ENCODE data around the gene LRCH1.

Gene LRCH1

GRCh38 chr13:46664195-46664594, 111.2 kb downstream of the LRCH1 start:
- DNase-seq (ENCODE audit: low read depth in 3 of 3) = no peak

GRCh38 chr13:46665248-46665632, 112.3 kb downstream of the LRCH1 start:
- no peak for DNase-seq (ENCODE audit: low read depth in 3 of 3)

- no peak for DNase-seq (ENCODE audit: low read depth in 3 of 3)
Measured at GRCh38 chr13:46665633-46666482, 112.9 kb downstream of the LRCH1 start.

DNA sequence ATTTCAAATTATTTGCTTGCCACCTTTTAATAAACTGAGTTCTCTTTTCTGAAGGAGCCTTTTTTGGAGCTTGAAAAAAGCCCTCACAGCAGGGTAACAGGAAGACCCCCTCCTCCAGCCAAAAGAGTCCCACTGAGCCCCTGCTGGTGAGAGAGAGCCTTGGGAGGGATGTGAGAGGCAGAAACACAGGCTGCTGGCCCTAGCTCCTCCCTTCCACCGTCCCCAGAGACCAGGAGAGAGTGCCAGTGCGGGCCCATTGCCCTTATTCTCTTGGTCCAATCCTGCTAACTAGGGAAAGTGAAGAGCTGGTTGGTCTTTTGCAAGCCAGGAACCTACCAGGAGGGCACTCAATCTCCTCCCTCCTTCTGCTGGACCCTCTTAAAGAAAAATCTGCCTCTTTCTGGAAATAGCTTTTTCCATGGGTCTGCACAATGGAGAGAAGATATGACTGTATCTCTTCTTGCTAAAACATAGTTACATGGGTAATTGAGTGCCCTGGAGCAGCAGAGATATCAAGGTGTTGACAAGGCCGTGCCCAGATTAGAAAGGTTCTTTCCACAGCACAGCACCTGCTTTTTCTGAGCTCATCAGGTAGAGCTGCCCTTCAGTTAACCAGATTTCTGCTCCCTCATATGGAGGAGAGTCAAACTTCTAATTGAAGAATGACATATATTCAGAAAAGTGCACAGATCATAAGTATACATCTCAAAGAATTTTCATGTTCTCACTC, 113.9 kb downstream of the LRCH1 start:
- no peak for DNase-seq (ENCODE audit: low read depth in 3 of 3)

- DNase-seq (ENCODE audit: low read depth in 3 of 3) = no peak
Measured at GRCh38 chr13:46667687-46668281, 114.8 kb downstream of the LRCH1 start.

GRCh38 chr13:46668302-46668720, 115.3 kb downstream of the LRCH1 start:
- no peak for DNase-seq (ENCODE audit: low read depth in 3 of 3)

GRCh38 chr13:46668931-46669525, 116.1 kb downstream of the LRCH1 start:
- DNase-seq (ENCODE audit: low read depth in 3 of 3) = no peak

- no peak for DNase-seq (ENCODE audit: low read depth in 3 of 3)
Measured at GRCh38 chr13:46672338-46673090, 119.5 kb downstream of the LRCH1 start.

DNA sequence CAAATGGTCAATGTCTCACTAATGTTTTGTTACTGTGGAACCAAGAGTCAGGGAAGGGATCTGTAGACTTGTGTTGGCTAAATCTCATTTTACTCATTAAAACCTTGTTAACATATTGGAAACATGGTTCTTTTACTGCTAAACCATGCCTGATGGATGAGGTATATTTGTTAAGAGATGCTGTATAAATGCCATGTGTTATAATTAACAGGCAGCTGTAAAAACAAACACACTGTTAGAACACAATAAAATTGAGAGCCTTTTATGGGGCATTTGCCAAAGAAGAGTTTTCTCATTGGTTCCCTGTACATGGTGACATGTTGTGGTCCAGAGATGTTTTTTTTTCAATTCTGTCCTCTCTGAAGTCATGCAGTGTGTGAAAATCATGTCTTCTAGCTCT, 122.0 kb downstream of the LRCH1 start:
- DNase-seq (ENCODE audit: low read depth in 3 of 3) = no peak

- DNase-seq (ENCODE audit: low read depth in 3 of 3) = no peak
Measured at GRCh38 chr13:46676378-46676725, 123.4 kb downstream of the LRCH1 start.

DNA sequence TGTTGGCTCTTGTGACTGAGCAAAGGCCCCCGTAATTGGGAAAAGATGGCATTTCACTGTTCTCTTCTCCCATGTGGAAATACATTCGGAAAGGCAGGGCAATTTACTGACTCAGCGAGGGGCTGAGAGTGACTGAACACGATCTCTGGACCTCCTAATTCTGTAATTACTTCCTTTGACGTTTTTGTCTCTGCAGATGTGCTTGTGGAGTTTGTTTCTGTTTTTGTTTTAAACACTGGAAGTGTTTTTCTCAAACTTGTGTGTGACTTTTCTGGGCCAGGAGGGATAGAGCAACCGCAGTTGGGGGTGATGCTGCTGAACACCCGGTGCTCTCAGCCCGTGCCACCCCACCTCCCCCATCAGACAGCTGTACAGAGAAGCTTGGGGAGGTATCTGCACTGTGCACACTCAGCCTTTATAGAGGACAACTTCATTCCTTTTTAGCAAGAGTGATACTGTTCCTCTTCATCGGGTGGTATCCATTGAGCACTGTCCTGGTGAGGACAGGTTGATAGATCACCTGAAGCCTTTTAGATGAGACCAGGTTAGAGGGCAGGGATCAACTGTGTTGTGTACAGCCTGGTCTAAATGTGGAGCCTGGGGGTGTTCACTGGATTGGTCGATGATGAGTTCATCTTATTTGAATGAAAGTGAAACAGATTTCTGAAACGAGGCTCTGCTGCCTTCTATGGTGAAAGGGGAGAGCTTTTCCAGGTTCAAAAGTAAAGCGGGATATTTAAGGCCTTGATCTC, 126.6 kb downstream of the LRCH1 start:
- no peak for DNase-seq (ENCODE audit: low read depth in 3 of 3)

- no peak for DNase-seq (ENCODE audit: low read depth in 3 of 3)
Measured at GRCh38 chr13:46682015-46682414, 129.0 kb downstream of the LRCH1 start.

GRCh38 chr13:46682707-46683106, 129.7 kb downstream of the LRCH1 start:
- no peak for DNase-seq (ENCODE audit: low read depth in 3 of 3)

- DNase-seq (ENCODE audit: low read depth in 3 of 3) = no peak
Measured at GRCh38 chr13:46683676-46684260, 130.8 kb downstream of the LRCH1 start.

- no peak for DNase-seq (ENCODE audit: low read depth in 3 of 3)
Measured at GRCh38 chr13:46684287-46685001, 131.5 kb downstream of the LRCH1 start.

DNA sequence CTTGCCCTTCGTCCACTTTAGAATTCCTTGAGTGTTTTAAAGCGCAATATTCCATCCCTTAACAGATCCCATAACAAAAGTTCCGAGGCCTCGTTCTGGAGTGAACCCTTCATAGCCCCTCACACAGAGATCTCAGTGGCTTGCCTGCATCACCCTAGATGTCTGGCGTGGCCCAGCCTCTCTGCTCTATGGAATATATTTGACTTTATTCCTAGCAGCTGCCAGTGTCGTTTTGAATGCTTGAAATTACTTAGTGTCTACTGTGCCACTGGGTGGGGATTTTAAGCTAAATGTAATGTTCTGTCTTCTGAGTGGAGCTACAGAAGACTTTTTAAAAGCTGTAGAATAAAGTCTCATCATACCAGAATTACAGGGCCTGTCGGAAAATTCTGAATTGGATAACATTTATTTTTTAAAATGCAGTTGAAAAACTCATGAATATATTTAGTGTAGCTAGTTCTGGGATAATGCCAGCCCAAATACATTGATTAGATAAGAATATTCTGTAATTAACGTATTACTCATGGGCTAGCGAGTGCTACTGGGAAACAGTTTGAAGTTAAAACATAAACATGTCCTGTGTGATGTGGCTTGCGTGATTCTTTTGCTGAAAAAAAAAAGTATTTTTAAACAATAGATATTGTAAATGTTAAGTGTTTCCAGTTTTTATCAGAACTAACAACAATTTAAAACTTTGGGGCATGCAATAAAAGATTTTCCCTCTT, 132.2 kb downstream of the LRCH1 start:
- DNase-seq (ENCODE audit: low read depth in 3 of 3) = no peak

- no peak for DNase-seq (ENCODE audit: low read depth in 3 of 3)
Measured at GRCh38 chr13:46686171-46686570, 133.2 kb downstream of the LRCH1 start.

GRCh38 chr13:46687810-46688209, 134.8 kb downstream of the LRCH1 start:
- DNase-seq (ENCODE audit: low read depth in 3 of 3) = no peak

GRCh38 chr13:46688306-46688705, 135.3 kb downstream of the LRCH1 start:
- DNase-seq (ENCODE audit: low read depth in 3 of 3) = no peak

Data from stimulated activated CD4-positive, alpha-beta T cell treated with anti-CD3 and anti-CD28 coated beads, TNF-alpha, amount 100 ng/mL, for 48 hours (primary cell).